ENCODE data around the gene SH3RF3.

The SH3RF3 gene

GRCh38 chr2:109126501-109126860 lies 2.5 kb upstream of the SH3RF3 start:
- TF ChIP-seq, protein P1, sequence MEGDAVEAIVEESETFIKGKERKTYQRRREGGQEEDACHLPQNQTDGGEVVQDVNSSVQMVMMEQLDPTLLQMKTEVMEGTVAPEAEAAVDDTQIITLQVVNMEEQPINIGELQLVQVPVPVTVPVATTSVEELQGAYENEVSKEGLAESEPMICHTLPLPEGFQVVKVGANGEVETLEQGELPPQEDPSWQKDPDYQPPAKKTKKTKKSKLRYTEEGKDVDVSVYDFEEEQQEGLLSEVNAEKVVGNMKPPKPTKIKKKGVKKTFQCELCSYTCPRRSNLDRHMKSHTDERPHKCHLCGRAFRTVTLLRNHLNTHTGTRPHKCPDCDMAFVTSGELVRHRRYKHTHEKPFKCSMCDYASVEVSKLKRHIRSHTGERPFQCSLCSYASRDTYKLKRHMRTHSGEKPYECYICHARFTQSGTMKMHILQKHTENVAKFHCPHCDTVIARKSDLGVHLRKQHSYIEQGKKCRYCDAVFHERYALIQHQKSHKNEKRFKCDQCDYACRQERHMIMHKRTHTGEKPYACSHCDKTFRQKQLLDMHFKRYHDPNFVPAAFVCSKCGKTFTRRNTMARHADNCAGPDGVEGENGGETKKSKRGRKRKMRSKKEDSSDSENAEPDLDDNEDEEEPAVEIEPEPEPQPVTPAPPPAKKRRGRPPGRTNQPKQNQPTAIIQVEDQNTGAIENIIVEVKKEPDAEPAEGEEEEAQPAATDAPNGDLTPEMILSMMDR (conservative IDR thresholded peaks at IDR 0.05; ENCODE audit: low read depth, low read length): no peak
- no peak overlapping the region for H3K4me3 ChIP-seq (ENCODE audit: low read depth, low read length)
- peak; percentile 91 for DNase-seq (ENCODE audit: low read depth)

DNA sequence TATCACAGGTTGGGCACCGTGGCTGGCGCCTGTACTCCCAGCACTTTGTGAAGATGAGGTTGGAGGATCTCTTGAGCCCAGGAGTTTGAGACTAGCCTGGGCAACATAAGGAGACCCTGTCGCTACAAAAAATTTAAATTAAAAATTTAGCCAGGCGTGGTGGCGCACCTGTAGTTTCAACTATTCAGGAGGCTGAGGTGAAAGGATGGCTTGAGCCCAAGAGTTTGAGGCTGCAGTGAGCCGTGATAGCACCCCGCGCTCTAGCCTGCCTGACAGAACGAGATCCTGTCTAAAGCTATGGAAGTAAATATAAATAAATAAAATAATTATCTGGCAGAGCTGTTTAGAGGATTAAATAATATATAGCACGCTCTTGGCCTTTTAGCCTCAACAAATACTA lies 1.4 kb upstream of the SH3RF3 start:
- no peak overlapping the region for H3K4me3 ChIP-seq (ENCODE audit: low read depth, low read length)
- DNase-seq (ENCODE audit: low read depth): no peak
- TF ChIP-seq, protein P1 (conservative IDR thresholded peaks at IDR 0.05; ENCODE audit: low read depth, low read length): no peak

DNA sequence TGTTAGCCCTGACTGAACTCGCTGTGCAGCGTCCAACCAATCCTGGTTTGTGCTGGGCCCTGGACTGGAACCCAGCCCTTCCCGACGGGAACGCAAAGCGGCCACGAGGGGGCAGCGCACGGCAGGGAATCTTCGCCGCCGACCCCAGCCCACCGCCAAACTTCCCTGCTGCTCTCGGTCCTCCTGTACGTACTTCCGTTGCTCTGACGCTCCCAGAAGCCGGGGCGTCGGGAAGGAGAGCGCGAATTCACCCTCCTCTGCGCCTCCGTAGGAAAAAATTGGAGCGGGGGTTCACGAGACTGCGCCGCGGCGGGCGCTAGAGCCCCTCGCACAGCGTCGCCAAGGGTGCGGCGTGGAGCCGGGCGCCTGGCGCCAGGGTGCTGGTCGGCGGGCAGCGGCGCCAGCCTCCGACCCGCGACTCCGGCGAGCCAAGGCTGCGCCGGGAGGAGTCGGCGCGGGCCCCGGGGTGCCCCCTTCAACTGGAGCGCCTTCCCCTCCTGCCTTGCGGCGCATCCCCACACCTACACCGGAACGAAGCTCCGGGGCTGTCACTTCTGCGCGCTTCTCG lies 873 bp upstream of the SH3RF3 start:
- H3K4me3 ChIP-seq (ENCODE audit: low read depth, low read length): peak overlapping the region; percentile 71
- TF ChIP-seq, protein P1 (conservative IDR thresholded peaks at IDR 0.05; ENCODE audit: low read depth, low read length): peak; percentile 92

DNA sequence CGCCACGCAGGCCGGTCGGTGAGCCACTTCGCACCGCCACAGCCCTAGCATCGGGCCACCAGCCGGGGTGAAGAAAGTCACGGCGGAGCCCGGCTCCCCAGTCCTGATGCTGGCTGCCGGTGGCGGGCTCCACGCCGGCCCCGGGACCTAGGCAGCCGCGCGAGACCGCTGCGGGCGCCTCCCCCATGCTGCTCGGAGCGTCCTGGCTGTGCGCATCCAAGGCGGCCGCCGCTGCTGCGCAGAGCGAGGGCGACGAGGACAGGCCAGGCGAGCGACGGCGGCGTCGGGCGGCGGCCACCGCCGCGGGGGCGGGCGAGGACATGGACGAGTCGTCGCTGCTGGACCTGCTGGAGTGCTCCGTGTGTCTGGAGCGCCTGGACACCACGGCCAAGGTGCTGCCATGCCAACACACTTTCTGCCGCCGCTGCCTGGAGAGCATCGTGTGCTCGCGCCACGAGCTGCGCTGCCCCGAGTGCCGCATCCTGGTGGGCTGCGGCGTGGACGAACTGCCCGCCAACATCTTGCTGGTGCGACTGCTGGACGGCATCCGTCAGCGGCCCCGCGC lies 433 bp downstream of the SH3RF3 start:
- TF ChIP-seq, protein P1 (conservative IDR thresholded peaks at IDR 0.05; ENCODE audit: low read depth, low read length): no peak
- peak; percentile 30 for DNase-seq (ENCODE audit: low read depth)

More for the DNA sequence above, 873 bp upstream of the SH3RF3 start:
- DNase-seq (ENCODE audit: low read depth): peak; percentile 93

GRCh38 chr2:109129921-109130722 lies 1.1 kb downstream of the SH3RF3 start:
- H3K4me3 ChIP-seq (ENCODE audit: low read depth, low read length): peak overlapping the region; percentile 71
- peak; percentile 23 for DNase-seq (ENCODE audit: low read depth)
- TF ChIP-seq, protein P1 (conservative IDR thresholded peaks at IDR 0.05; ENCODE audit: low read depth, low read length): no peak

More for the DNA sequence above, 433 bp downstream of the SH3RF3 start:
- peak overlapping the region; percentile 71 for H3K4me3 ChIP-seq (ENCODE audit: low read depth, low read length)

- peak overlapping the region; percentile 71 for H3K4me3 ChIP-seq (ENCODE audit: low read depth, low read length)
- TF ChIP-seq, protein P1 (conservative IDR thresholded peaks at IDR 0.05; ENCODE audit: low read depth, low read length): no peak
- DNase-seq (ENCODE audit: low read depth): no peak
Observed at GRCh38 chr2:109130723-109130995, 1.7 kb downstream of the SH3RF3 start.
